Muscle of back (tissue), 11 donors: ENCODE results near the gene MEN1. TPM values are rescaled to one million over a fixed set of nuclear protein-coding genes. Genes with fewer than 3 reads are reported as not detected.
"Not testable (repeated sequence)": the region's sequence is repeated elsewhere in the genome, so short reads cannot be mapped to it uniquely, and the experiment has no call there.

Source experiments
- DNase-seq, 3 donors: peaks; one replicate each; pipeline versions ENCODE4 v3.0.0 to v3.0.0-alpha.2; 2013
- polyA plus RNA-seq, 10 donors: library from polyadenylated mRNA; unstranded; fragments of 120-200 nt; gene quantifications; one replicate each; pipeline ENCODE4 v1.2.1, GENCODE V29; 2013; ENCODE audit not compliant: insufficient read length in 10 of 10

The MEN1 gene
- polyA plus RNA-seq, 10 donors, result 15.3 to 26.0 (median 20.3) TPM

DNA sequence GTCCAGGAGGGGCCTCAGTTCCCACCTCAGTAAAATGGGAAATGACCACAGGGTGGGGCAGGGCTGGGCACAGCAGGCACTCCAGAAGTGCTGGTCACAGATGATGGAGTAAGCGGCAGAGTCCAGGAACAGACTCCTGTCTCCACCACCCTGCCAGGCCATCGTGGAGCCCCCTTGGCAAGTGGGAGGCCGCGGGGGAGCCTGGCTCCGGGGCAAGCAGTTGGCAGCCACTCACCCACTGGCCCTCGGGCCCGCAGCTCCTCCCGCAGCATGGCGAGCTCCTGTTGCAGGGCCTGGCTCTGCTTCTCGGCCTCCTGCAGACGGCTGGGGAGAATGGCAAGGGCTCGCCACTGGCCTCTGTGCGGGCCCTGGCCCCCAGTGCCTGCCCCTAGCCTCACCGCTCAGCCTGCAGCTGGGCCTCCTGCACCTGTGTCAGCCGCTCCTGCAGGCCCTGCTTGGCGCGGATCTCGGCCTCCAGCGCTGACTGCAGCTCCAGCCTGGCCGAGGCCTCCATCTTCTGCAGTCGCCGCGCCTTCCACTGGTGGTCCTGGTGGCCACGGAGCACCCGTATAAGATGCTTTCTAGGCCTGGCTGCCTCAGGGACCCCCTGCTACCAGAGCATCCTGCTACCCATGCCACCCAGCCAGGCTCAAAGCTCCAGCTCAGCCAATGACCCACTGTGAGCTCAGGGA lies 23.8 kb upstream of the MEN1 start:
- no peak for DNase-seq

DNA sequence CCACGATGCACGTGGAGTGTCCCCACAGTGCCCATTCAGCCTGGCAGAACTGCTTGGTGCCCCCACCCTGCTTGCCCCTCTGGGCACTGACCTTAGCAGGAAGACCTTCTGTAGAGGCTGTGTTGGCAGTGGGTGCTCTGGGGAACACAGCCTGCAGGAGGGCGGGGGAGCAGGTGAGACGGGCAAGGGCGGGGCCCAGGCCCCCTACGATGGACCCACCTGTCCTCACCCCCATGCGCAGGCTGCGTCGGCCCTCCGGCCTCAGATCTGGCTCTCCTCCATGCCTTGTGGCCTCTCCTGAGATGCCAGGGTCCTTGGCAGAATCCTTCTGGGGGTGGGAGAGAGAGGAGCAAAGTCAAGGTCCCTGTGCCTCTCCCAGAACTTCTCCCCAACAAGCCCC lies 23.2 kb upstream of the MEN1 start:
- no peak for DNase-seq

DNA sequence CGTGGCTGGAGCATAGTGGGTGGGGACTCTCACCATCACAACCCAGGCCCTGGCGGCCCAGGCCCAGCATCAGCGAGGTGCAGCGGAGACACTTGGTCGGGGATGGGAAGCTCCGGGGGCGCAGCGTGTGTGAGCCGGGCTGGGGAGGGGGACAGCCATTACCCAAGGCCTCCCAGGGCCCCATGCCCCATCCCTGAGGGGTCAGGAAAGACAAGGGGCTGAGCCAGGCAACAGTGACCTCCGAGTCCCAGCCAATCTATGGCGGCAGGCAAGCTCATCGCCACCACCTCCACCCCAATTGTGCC lies 22.8 kb upstream of the MEN1 start:
- no peak for DNase-seq

DNA sequence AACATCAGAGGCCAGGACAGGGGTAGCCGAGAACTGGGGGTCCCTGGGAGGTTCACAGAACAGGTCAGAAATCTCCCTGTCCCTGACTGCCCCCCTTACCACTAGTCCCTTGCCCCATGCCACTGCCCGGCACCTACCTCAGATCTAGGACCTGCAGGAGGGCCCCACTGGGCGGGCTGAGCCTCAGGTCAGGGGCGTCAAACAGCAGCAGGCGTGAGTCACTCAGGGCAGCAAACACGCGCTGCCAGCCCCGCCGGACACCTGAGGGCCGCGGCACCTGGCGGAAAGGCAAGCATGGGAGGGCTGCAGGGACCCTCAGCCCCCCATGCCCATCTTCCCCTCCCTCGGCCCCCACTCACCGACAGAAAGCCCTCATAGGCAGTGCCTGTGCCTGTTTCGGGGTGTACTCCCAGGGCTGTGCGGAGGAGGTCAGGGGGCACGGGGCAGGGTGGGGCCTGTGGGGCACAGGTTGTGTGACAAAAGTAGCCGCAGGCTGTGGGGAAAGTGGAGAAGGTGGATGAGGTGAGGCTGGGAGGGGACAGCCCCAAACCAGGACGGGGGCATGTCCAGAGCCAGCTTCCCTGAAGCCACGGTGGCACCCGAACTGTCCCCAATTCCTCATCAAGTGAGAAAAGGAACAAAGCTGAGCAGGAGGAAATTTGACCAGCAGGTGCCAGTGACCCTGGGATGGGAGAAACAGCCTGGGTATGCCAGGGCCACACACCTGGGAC lies 22.3 kb upstream of the MEN1 start:
- DNase-seq, result no peak

DNA sequence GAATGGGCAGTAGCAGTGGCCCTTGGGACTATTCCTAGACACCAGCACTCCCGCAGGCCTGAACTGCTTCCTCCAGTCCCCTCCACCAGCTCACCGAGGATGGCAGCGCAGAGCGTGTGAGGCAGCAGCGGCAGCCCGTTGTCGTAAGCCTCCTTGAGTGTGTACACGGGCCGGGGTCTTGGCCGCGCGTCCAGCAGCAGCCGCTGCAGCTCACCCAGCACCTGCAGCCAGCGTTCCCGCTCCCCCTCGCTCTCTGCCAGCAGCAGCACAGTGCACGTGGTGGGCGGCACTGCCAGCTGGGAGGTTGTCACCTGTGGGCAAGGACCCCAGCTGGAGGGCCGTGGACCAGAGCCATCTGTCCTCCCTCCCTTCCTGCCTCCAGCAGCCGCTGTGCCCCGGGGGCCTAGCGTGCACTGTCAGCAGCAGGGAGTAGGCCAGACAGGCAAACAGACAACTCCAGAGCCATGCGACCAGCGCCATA lies 21.1 kb upstream of the MEN1 start:
- no peak for DNase-seq

DNA sequence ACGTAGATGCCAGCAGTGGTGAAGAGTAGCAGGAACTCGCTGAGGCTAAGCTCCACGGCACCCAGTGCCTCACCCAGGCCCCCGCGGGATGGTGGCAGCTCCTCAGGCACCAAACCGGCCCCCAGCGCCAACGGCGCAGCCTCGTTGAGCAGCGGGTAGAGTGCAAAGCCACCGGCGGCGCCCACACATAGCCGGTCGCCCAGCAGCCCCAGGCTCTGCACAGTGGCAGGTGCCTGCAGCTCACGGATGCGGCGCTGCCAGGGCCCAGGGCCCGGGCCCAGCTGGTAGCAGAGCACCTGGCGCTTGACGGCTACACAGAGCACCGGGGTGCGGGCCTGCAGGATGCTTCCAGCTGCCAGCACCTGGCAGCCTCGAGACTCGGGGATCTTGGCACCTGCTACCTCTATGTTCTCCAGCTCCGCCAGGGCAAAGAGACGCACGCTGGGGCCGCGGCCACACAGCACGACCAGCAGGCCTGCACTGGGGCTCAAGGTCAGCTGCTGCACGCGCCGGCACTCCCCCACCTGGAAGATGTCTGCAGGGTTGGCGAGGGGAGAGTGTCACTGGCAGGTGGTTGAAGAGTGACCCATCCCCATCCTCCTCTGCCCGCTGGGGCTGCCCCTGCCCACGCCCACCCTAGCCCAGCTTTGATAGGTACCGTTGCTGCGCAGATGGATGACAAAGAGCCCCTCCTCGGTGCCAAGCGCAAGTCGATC lies 19.3 kb upstream of the MEN1 start:
- DNase-seq, result no peak

DNA sequence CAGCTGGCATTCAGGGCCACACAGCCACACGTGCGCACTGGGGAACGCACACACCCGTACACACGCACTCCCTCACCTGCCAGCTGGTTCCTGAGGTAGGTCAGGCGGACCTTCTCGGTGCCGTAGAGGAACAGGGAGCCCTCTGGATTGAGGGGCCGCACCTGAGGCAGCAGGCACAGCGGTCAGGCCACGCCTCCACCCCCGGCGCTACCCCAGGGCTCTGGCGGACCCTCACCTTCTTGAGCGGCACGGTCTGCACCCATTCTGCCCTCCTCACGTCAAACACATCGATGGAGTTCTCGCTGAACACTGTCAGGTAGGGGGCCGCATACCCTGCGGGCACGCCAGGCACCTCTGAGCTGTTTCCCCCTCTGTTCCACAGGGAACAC lies 17.1 kb upstream of the MEN1 start:
- no peak for DNase-seq

DNA sequence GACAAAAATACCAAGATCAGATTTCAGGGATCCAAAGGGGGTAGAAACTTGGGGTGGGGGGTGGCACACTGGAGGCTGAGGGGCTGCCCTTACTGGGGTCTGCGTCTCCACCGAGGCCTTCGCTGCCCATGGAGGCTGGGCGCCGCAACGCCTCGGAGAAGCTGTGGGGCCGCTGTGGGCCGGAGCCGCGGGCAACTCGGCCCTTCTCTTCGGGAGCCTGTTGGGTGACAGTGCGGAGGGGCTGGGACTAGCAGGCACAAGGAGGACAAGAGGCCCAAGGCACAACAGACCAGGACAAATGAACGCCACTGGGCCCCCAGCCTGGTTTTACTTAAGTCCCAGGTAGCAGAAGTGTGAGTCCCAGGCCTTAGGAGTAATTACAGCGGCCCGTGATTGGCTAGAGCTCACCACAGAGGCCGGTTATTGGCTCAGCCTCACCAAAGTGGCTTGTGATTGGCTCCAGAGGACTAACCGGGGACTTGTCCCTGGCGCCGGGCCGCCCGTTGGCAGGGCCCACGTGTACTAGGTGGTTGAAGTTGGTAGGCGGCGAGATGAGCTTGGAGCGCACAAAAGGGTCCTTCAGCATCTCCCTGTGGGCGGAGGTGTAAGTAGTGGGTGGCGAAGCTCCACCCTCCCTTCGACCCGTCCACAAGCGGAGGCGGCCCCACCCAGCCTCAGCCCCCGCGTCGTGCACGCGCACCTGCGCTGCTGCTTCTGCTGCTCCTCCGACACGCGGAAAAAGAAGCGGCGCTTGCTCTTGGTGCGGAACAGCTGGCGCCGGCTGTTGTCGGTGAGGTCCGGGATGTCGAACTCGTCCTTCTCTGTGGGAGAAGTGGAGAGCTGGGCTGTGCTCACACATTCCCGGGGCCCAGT lies 16.5 kb upstream of the MEN1 start:
- DNase-seq, result peak in 1 of 3 donors; percentile 44

DNA sequence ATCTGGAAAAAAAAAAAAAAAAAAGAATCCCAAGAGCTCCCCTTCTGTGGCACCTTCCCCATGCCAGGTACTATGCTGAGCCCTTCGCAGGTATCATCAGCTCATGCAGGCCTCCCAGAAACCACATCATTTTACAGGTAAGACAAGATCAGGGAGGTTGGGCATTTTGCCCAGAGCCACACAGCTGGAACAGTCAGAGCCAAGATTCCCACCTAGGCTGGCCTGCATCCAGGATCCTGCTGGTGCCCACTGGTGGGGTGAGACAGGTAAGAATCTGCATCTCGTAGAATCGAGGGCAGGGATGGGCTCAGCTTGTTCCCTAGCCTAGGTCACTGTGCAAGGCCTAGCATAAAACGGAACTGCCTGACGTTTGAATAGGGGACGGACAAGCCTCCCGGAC lies 15.7 kb upstream of the MEN1 start:
- DNase-seq, result no peak

DNA sequence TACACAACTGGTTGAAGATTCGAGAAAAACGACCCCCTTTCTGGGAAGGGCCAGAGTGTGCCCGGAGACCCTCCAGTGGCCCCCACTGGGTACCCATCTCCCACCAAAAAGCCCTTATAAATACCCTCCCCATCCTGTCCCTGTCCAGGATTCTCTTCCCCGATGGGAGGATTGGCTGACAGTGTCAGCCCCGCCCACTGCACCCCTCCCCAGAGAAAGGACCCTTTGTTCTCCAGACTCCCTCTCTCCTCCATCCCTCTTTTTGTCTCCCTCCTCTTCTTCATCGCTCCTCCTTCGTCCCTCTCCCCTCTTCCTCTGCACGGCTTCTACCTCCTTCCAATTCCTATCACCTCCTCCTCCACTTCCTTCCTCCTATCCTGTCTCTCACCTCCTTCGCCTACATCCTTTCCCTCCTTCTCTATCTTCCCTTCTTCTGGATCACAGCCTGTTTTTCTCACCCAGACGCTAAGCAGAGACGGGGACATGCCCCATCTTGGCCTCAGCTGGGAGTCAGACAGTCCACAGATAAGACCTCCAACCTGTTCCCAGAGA lies 13.3 kb upstream of the MEN1 start:
- no peak for DNase-seq

DNA sequence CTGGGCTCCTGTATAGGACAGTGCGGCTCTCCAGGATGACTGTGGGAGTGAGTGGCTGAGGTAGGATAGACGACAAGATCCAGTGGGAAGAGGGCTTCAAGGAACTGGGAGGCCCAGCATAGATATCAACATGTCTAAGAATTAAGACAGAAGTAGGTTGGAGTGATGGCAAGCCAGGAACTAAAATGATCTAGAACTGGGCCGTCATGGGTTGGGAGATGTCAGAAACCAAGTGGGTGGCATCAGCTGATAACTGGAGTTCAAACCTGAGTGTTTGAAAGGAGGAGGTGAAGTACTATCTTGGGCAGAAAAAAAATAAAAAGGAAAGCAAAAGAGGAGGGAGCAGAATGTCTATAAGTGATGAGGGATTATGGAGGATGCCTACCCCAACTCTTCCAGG lies 7.1 kb upstream of the MEN1 start:
- DNase-seq, result no peak

DNA sequence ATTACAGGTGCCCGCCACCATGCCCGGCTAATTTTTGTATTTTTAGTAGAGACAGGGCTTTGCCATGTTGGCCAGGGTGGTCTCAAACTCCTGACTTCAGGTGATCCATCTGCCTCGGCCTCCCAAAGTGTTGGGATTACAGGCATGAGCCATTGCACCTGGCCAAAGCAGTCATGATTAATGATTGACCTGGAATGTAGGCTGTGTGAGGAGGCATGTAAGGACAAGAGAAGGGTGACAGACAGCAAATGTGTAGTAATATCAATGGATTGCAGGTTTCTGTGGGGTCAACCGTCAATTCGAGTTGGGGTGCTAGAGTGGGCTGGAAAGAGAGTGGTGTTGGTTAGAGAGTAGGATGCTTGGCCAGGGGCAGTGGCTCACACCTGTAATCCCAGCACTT lies 5.1 kb upstream of the MEN1 start:
- not testable (repeated sequence) for DNase-seq

DNA sequence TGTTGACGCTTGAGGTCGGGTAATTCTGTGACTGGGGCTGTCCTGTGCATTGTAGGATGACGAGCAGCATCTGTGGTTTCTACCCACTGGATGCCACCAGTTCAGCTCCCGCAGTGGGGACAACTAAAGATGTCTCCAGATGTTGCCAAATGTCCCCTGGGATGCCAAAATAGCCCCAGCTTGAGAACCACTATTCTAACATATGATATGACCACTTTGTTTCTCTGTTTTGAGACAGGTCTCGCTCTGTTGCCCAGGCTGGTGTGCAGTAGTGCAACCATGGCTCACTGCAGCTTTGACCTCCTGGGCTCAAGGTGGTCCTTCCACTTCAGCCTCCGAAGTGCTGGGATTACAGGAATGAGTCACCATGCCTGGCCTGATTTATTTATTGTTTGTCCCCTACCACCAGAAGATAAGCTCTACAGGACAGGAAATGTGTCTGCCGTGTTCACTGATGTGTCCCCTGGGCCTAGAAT lies 4.4 kb upstream of the MEN1 start:
- DNase-seq, result no peak

DNA sequence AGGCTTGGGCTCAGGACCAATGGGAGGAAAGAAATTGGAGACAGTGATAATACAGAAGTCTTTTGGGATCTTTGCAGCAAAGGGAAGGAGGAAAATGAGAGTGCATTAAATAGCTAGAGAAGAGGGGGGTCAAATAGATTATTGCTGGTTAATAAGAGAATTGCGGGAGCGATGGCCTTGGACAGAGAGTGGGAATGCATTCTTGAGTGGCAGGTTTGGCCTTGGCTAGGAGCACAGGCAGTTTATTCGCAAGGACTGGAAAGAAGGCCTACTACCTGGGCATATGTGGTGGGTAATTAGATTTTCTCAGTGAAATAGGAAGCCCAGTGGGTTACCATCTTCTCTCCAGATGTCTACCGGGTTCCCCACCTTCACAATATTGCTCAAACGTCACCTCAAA lies 3.5 kb upstream of the MEN1 start:
- DNase-seq, result no peak

DNA sequence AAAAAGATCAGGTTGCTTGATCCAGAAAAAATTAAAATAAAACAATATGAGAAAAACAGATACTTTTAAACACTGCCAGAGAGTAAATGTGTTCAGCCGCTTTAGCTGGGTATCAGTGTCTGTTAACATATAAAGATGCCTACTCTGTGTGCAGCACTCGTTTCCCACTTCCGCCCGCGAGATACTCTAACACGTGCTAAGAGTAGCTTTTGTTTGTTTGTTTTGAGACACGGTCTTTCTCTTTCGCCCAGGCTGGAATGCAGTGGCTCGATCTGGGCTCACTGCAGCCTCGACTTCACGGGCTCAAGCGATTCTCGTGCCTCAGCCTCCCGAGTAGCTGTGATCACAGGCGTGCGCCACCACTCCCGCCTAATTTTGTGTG lies 531 bp upstream of the MEN1 start:
- no peak for DNase-seq

DNA sequence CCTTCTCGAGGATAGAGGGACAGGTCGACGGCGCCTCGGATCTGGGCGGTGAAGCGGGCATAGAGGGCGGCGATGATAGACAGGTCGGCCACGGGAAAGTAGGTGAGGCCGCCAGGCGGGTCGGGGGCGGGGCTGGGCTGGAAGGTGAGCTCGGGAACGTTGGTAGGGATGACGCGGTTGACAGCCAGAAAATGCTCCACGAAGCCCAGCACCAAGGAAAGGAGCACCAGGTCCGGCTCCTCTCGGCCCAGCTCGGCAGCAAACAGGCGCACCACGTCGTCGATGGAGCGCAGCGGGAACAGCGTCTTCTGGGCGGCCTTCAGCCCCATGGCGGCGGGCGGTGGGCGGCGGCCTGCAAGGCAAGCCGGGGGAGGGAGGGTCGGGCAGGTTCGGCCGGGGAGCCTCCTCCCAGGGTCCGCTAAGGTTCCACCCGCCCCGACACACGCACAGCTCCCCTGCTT lies 540 bp downstream of the MEN1 start:
- DNase-seq, result peak in 2 of 3 donors; percentile 23 to 27

DNA sequence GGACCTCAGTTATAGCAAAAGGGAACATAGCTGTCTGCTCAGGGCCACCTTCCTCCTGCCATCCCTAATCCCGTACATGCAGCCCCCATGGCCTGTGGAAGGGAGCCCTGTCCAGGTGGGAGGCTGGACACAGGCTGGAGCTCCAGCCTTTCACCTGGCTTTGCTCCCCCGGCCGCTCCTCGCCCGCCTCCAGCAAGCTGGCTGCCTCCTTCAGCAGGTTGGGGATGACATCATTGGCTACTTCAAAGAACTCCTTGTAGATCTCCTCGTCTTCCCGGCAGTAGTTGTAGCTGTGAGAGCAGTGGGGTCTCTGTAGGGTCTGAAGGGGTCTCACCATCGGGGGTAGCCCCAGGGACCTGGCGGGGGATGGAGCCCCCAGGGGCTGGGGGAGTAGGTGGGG lies 4.9 kb downstream of the MEN1 start:
- no peak for DNase-seq

DNA sequence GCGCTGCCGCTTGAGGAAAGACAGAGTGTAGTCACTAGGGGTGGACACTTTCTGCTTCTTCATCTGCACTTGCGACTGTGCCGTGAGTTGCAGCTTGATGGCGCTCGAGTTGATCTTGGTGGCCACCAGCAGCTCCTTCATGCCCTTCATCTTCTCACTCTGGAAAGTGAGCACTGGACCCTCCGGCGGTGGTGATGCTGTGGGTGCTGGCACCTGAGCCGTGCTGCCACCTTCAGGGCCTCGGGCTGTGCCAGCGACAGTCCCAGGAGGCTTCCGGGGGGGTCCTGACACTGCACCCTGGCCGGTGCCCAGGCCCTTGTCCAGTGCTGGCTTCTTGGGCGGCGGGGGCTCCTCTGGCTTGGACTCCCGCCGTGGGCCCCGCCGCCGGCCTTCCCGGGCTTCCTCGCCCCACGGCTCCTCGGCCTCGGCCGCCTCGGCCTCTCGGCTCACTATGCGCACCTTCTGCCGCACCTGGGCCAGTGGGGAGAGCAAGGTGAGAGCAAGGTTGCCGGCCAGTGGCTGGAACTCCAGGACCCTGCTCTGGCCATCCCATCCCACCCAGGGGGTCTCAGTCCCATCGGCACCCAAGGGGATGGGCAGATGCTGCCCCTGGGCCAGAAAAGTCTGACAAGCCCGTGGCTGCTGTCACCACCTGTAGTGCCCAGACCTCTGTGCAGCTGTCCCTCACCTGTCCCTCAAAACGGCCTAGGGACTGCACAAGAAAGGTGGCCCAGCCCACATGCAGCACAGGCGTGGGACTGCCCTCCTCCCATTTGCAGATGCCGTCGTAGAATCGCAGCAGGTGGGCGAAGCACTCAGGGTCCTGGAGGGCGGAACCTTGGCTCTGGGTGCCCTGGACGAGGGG lies 5.8 kb downstream of the MEN1 start:
- no peak for DNase-seq

DNA sequence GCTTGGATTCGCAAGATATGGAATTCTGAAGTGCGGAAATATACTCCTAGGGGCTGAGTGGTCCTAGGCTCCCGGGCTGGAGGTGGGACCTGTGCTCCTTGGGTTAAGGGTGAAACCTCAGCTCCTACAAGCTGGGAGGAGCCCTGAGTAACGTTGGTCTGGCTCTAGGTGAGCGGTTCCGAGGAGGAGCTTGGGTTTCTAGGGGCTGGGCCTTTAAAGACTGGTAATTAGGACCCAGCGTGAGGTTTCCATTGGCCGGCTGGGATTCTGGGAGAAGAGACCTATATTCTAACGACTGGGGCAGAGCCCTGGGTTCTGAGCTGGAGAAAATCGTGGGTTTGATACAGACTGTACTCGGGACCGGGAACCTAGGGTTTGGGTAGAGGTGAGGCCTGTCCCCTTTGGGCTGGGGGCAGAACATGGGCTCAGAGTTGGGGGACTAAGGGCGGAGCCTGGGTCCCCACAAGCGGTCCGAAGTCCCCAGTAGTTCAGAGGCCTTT lies 6.5 kb downstream of the MEN1 start:
- no peak for DNase-seq

DNA sequence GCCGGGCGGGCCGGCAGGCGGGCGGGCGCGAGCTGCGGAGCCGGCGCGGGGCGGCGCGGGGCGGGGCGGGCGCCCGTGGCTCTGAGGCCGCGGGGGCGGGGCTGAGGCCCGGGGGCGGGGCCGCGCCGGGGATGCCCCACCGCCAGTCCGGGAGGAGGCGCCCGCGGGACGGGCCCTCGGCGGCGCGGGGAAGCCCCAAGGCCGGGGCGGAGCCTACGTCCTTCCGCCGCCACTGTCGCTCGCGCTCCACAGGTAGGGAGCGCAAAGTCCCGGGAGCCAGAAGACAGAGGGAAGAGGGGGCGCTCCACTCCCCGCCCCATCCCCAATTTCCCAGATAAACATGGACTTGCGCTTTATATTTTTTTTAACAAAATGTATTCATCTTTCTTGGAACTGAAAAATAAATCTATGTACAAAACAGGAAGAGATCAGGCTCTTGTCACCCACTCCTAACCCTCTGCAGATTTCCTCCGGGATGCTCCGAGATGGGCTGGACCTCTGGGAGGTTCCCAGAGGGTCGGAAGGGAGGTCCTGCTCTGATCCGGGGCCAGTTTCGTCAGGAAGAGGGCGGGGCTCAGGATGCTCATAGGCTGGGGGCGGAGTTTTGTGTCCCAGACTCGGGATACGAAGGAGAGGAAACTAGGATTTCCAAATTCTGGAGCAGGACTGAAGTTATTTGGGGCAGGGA lies 7.0 kb downstream of the MEN1 start, which contains the start of gene MAP4K2:
TSS of gene MAP4K2 (minus strand) at position 57 of the 688 bp plus-strand sequence. CDS start 65 bp downstream, outside the sequence.
- DNase-seq, result peak; percentile 79 to 93 (median 87)
